HG03159 (cell line): ENCODE data around the gene PHF14.

Experiments
- ATAC-seq: cut with Tn5 transposase; IDR thresholded peaks from one replicate; pipeline ENCODE4 v1.9.1; 2021; ENCODE audit warnings: mild to moderate bottlenecking, moderate library complexity; ENCODE audit not compliant: unreplicated experiment

Gene PHF14

GRCh38 chr7:11206177-11206899, 232.7 kb downstream of the PHF14 start:
- ATAC-seq = no peak

DNA sequence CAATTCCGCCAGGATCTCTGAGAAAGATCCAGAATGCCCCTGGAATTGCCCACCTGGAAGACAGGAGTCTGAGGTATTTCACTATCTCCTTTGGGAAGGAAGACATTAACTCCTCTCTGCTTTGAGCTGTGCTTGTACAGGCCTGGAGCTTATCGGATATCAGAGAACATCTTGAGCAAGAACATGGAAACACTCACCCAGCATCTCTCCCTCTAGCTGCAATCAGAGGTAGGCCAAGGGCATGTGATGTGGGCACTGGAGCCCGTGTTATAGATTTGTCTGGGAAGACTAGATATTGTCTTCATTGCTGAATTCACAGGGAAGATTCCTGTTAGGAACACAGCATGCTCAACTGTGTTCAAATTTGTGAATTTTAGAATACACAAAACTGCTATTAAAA, 233.9 kb downstream of the PHF14 start:
- ATAC-seq = no peak

GRCh38 chr7:11208883-11209465, 235.3 kb downstream of the PHF14 start:
- ATAC-seq = no peak

- no peak for ATAC-seq
These were observed 236.7 kb downstream of the PHF14 start for GRCh38 chr7:11210374-11210773.

- peak; percentile 86 for ATAC-seq
These were observed 238.5 kb downstream of the PHF14 start for GRCh38 chr7:11212080-11212711.

DNA sequence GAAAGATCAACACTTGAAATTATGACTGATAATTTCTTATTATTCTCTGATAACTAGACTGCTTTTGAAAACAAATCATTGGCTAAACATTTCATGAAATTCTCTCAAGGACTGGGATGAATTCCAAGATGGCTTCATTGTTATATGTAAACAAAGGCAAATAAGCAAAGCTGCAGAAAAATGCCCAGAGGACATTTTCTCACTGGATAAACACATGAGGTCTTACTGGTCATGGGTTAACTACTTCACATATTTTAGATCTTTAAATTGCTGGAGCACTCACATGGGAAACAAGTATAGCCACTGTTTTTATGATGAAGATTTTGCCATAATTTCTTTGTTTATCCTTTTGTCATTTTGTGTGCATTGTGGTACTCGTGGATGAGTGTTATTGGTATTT, 239.1 kb downstream of the PHF14 start:
- ATAC-seq = no peak

DNA sequence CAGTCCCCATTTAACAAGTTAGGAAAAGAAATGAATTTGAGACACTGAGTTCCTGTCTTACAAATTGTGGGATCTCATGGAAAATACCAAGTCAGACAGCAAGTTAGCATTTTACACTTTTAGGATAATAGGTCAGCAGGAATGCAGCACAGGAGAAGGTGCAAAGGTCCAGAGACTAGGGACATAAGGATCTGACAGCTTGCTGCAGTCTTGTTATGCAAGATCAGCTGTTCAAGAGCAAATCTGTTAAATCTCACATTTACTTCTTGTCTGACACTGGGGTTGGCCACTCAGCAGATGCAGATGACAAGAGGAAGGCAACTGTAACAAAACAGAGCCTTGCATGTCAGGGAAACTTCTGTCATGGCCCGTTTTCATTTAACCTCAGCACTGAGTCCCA, 239.6 kb downstream of the PHF14 start:
- ATAC-seq = no peak

GRCh38 chr7:11216276-11216675, 242.6 kb downstream of the PHF14 start:
- no peak for ATAC-seq

DNA sequence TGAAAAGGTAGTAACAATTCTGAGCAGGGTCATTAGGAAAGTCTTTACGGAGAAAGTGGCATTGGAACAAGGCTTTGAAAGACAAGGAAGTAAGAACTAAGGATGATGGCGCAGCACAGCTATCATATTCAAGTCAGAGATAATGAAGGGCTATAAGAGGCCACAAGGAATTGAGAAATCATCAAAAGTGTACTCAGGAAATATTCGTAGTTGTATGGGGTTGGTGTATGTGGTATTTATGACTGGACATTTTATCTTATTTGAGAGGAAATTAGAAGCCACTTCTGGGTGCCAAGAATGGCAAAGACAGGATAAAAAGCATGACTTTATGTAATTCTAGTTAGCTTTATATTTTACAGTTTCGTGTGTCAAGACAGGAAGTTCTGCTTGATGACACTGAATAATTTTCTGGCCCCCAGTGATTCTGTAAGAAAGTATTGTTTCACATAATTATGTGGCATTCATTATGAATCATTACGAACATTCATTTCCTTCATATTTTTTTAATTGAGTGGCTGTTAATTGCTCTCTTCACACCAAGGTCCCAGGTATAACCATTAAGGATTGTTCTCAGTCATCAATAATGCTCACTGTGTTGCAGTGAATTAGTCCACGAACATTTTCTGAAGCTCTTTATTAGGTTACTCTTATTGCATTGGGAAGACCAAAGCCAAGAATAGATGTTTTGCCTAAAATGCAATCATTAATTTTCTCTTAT, 244.3 kb downstream of the PHF14 start:
- no peak for ATAC-seq
